Astrocyte (in vitro differentiated cells and primary cell): Measurements from ENCODE around the gene AFF3. TPM values are rescaled to one million over a fixed set of nuclear protein-coding genes. Genes with fewer than 3 reads are reported as not detected.
"Not testable (repeated sequence)": the region's sequence is repeated elsewhere in the genome, so short reads cannot be mapped to it uniquely, and the experiment has no call there.

ENCODE experiments used
- DNase-seq: peaks from one replicate; pipeline ENCODE4 v3.0.0-alpha.2; 2010; ENCODE audit warnings: low read depth
- FAIRE-seq: peaks from 2 replicates; lab custom pipeline; 2011; peaks lifted over from hg19 to GRCh38; lab: Jason Lieb, UNC
- H2AFZ ChIP-seq: 2 replicates; pipeline ENCODE4 v1.6.0; 2012; ENCODE audit warnings: low read depth, low read length, inconsistent platforms
- H3K27ac ChIP-seq: 2 replicates; pipeline ENCODE4 v1.5.1; 2011; ENCODE audit warnings: low read depth, low read length, inconsistent platforms
- H3K27me3 ChIP-seq: 2 replicates; pipeline ENCODE4 v1.6.0; 2011; ENCODE audit warnings: low read length, inconsistent platforms; ENCODE audit not compliant: insufficient read depth
- H3K36me3 ChIP-seq: 2 replicates; pipeline ENCODE4 v1.5.1; 2011; ENCODE audit warnings: low read length, inconsistent platforms; ENCODE audit not compliant: insufficient read depth
- H3K4me1 ChIP-seq: 2 replicates; pipeline ENCODE4 v1.5.1; 2011; ENCODE audit warnings: low read length, inconsistent platforms; ENCODE audit not compliant: insufficient read depth
- H3K4me2 ChIP-seq: 2 replicates; pipeline ENCODE4 v1.6.0; 2012; ENCODE audit warnings: low read length, inconsistent platforms
- H3K4me3 ChIP-seq: 2 replicates; pipeline ENCODE4 v1.5.1; 2011; ENCODE audit warnings: low read depth, mild to moderate bottlenecking, low read length, inconsistent platforms; ENCODE audit not compliant: insufficient read depth
- H3K79me2 ChIP-seq: 2 replicates; pipeline ENCODE4 v1.6.0; 2012; ENCODE audit warnings: mild to moderate bottlenecking, low read length, inconsistent platforms; ENCODE audit not compliant: insufficient read depth
- H3K9ac ChIP-seq: 2 replicates; pipeline ENCODE4 v1.6.0; 2012; ENCODE audit warnings: mild to moderate bottlenecking, low read length, inconsistent platforms
- H3K9me3 ChIP-seq: 2 replicates; pipeline ENCODE4 v1.5.1; 2012; ENCODE audit warnings: low read depth, mild to moderate bottlenecking, low read length, inconsistent platforms; ENCODE audit not compliant: insufficient read depth
- H4K20me1 ChIP-seq: 2 replicates; pipeline ENCODE4 v1.6.0; 2012; ENCODE audit warnings: low read length, inconsistent platforms; ENCODE audit not compliant: insufficient read depth
- H3K27ac Mint-ChIP-seq: one replicate; pipeline ENCODE4 v1.8.0; 2021; ENCODE audit warnings: mild to moderate bottlenecking, mixed read lengths; ENCODE audit not compliant: unreplicated experiment
- H3K27me3 Mint-ChIP-seq: one replicate; pipeline ENCODE4 v1.8.0; 2021; ENCODE audit warnings: low read depth, mixed read lengths; ENCODE audit not compliant: unreplicated experiment
- H3K36me3 Mint-ChIP-seq: one replicate; pipeline ENCODE4 v1.8.0; 2021; ENCODE audit warnings: low read depth, mixed read lengths; ENCODE audit not compliant: unreplicated experiment
- H3K4me1 Mint-ChIP-seq: one replicate; pipeline ENCODE4 v1.8.0; 2021; ENCODE audit warnings: low read depth, mixed read lengths; ENCODE audit not compliant: unreplicated experiment
- H3K4me3 Mint-ChIP-seq: one replicate; pipeline ENCODE4 v1.8.0; 2021; ENCODE audit warnings: mild to moderate bottlenecking, moderate library complexity, mixed read lengths; ENCODE audit not compliant: unreplicated experiment
- H3K9me3 Mint-ChIP-seq: one replicate; pipeline ENCODE4 v1.8.0; 2021; ENCODE audit warnings: mild to moderate bottlenecking, mixed read lengths; ENCODE audit not compliant: unreplicated experiment
- CTCF ChIP-seq: IDR thresholded peaks from 2 replicates; pipeline ENCODE4 v1.5.1; 2011; ENCODE audit warnings: low read depth, mild to moderate bottlenecking, inconsistent platforms, low read length, moderate library complexity; ENCODE audit not compliant: insufficient read depth
- EZH2 ChIP-seq: IDR thresholded peaks from 2 replicates; pipeline ENCODE4 v1.6.1; 2012; ENCODE audit warnings: mild to moderate bottlenecking, low read length, inconsistent platforms; ENCODE audit not compliant: insufficient read depth
- total RNA-seq: library from RNA; stranded (reverse); gene quantifications from 2 replicates; pipeline ENCODE4 v1.2.1, GENCODE V29; 2021

Gene AFF3
- total RNA-seq, 1 donor from 2014 or later = 14.7 TPM

- no peaks in the 10 kb centered on the region for H4K20me1 ChIP-seq
Measured at GRCh38 chr2:99935662-99936061, 206.7 kb downstream of the AFF3 start.

DNA sequence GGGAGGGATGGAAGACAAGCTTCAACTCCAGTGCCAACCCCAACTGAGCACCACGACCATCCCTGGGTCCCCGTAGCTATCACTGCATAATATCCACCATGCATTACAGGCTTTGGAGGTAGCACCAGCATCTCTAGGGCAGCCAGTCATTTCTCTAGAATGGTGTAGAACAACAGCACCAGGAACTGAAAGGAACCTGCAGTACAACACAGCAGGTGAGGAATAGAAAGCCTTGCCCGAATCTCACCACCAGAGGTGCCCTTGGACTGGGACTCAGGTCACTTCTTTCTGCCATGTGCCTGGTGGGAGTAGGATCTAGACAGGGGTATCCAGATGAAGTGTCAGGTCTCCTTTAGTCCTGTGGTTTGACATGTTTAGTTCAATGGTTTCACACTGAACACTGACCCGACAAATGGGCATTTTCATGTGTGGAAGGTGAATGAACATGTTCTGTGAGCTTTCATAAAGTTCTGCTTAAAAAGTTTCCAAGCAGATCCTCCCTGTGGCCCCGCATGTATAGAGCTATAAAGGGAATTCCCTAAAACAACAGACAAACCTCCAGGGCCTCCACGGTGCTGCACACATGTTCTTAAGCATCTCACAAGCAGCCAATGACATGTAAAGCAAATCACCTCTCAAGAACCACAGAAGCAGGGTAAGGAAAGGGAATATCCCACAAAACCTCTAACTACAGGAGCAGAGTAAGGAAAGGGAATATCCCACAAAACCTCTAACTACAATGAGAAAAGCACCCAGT, 208.3 kb downstream of the AFF3 start:
- Histone ChIP-seq H3K4me2 (no peak overlapping the region), H3K9me3 (no peaks in the 10 kb centered on the region), H2AFZ (no peak overlapping the region), H3K9ac (no peak overlapping the region), H3K36me3 (no peaks in the 10 kb centered on the region), H3K4me1 (no peaks in the 10 kb centered on the region), H3K27ac (no peak overlapping the region), H3K4me3 (no peak overlapping the region), H3K27me3 (no peaks in the 10 kb centered on the region), H3K79me2 (no peaks in the 10 kb centered on the region), H4K20me1 (no peaks in the 10 kb centered on the region)
- peaks cover 2% of the 10 kb centered on the region for H3K4me1 Mint-ChIP-seq
- no peak overlapping the region for H3K27ac Mint-ChIP-seq
- no peak for TF ChIP-seq CTCF
- no peak for TF ChIP-seq EZH2
- H3K27me3 Mint-ChIP-seq = no peaks in the 10 kb centered on the region
- H3K4me3 Mint-ChIP-seq = no peak overlapping the region
- DNase-seq (no peak), FAIRE-seq (no peak)
- peaks cover 12% of the 10 kb centered on the region for H3K36me3 Mint-ChIP-seq
- peaks cover 5% of the 10 kb centered on the region for H3K9me3 Mint-ChIP-seq

More at GRCh38 chr2:99935662-99936061, 206.7 kb downstream of the AFF3 start:
- H3K4me3 Mint-ChIP-seq = no peak overlapping the region
- H3K79me2 ChIP-seq = no peaks in the 10 kb centered on the region
- H2AFZ ChIP-seq = no peak overlapping the region
- no peak overlapping the region for H3K27ac Mint-ChIP-seq
- DNase-seq = no peak
- peaks cover 5% of the 10 kb centered on the region for H3K9me3 Mint-ChIP-seq
- peaks cover under 1% of the 10 kb centered on the region for H3K4me1 ChIP-seq
- FAIRE-seq = no peak
- H3K27me3 Mint-ChIP-seq = peaks cover 3% of the 10 kb centered on the region
- no peaks in the 10 kb centered on the region for H3K36me3 ChIP-seq
- H3K36me3 Mint-ChIP-seq = peaks cover 12% of the 10 kb centered on the region
- H3K4me1 Mint-ChIP-seq = peaks cover 7% of the 10 kb centered on the region
- H3K9ac ChIP-seq = no peak overlapping the region
- no peak overlapping the region for H3K4me3 ChIP-seq
- no peaks in the 10 kb centered on the region for H3K9me3 ChIP-seq
- H3K4me2 ChIP-seq = no peak overlapping the region
- TF ChIP-seq CTCF (no peak), EZH2 (no peak)
- H3K27me3 ChIP-seq = no peaks in the 10 kb centered on the region
- H3K27ac ChIP-seq = no peak overlapping the region

DNA sequence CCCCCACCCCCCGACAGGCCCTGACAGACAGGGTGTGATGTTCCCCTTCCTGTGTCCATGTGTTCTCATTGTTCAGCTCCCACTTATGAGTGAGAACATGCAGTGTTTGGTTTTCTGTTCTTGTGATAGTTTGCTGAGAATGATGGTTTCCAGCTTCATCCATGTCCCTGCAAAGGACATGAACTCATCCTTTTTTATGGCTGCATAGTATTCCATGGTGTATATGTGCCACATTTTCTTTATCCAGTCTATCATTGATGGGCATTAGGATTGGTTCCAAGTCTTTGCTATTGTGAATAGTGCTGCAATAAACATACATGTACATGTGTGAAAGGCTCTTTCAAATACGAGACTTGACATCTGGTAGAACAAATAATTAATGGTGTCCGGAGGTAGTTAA, 208.9 kb downstream of the AFF3 start:
- not testable (repeated sequence) for H3K4me3 ChIP-seq, H3K9ac ChIP-seq, H3K9me3 ChIP-seq, H3K36me3 ChIP-seq, H3K4me2 ChIP-seq, H3K27me3 Mint-ChIP-seq, H2AFZ ChIP-seq, H3K27ac Mint-ChIP-seq, H3K27me3 ChIP-seq, FAIRE-seq, H3K79me2 ChIP-seq, H3K4me1 Mint-ChIP-seq, H3K4me1 ChIP-seq, H3K4me3 Mint-ChIP-seq, H3K9me3 Mint-ChIP-seq, H4K20me1 ChIP-seq, H3K27ac ChIP-seq, DNase-seq
- H3K36me3 Mint-ChIP-seq = peaks cover 12% of the 10 kb centered on the region
